Germinal center (tissue), 1 donor: ENCODE measurements around the gene RHOBTB1.
"Not testable (repeated sequence)": the region's sequence is repeated elsewhere in the genome, so short reads cannot be mapped to it uniquely, and the experiment has no call there.

Source experiments
- DNase-seq: peaks from one replicate; pipeline ENCODE4 v3.0.0; 2012; ENCODE audit warnings: mixed read lengths, low spot score

The RHOBTB1 gene

DNA sequence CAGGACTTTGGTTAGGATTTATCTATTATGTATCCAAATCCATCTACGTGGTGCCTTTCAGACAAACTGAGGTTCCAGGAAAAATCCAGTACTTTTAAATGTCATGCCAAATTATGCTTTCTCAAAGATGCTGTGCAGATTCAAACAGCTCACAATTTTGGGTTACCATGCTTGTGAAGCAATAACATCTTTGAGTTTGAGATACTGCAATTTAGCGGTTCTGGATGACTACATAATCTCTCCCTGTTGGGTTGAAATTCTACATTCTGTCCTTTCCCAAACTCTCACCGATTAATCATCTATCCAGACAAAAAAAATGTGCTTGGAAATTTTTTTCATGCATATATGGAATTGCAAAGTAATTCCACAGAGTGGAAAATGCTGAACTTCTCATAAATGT lies 3.5 kb downstream of the RHOBTB1 start:
- no peak for DNase-seq

DNA sequence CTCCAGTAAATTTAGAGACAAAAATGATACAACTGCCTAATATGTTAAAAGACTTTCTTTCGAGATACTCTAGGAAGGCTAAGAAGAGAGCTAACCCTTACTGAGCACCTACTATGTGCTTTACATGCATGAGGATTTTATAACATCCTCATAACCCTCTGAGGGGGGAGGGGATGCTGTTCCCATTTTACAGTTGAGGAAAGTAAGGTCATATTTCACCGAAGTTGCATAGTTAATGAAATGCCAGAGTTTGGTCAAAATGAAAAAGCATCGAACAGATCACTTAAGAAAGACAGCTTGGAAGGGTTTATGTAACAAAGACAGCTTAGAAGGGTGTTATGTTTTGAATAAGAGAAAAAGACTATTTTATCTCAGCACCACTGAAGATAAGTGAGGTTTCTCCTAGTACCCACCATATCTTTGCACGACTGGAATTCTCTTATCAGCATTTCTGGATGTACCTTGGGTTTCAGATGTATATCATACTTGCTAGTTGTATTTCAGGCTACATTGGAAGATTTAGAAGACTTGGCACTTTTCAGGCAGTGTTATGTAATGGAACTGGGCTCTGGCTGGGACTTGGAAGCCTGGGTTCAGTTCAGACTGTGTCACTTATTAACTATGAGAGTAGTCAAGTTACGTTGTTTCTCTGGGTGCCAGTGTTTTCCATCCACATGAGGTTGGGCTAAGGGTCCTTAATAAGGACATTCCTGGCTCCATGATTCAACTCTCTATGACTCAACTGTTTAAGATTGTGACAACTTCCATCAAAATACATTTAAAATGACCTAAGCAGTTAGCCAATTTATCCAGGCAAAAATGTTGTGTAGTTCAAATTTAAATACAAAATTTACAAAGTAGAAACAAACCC lies 6.0 kb downstream of the RHOBTB1 start:
- DNase-seq: no peak

DNA sequence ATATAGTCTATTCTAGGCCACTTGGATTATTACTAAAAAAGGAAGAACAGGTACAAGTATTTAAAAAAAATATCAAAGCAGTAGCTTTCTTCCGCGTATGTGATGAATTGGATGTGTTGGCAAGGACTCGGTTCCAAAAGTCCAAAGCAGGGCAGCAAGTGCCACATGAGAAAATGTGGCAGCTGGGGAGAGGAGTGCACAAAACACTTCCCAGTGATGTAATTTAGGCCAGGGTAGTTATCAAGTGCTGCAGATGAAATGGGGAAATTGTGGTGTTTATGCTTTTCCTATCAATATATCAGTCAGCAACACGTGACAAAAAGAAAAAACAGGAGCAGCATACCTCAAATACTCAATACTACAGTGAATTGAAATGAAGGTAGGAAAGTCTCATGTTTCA lies 7.0 kb downstream of the RHOBTB1 start:
- DNase-seq: no peak

DNA sequence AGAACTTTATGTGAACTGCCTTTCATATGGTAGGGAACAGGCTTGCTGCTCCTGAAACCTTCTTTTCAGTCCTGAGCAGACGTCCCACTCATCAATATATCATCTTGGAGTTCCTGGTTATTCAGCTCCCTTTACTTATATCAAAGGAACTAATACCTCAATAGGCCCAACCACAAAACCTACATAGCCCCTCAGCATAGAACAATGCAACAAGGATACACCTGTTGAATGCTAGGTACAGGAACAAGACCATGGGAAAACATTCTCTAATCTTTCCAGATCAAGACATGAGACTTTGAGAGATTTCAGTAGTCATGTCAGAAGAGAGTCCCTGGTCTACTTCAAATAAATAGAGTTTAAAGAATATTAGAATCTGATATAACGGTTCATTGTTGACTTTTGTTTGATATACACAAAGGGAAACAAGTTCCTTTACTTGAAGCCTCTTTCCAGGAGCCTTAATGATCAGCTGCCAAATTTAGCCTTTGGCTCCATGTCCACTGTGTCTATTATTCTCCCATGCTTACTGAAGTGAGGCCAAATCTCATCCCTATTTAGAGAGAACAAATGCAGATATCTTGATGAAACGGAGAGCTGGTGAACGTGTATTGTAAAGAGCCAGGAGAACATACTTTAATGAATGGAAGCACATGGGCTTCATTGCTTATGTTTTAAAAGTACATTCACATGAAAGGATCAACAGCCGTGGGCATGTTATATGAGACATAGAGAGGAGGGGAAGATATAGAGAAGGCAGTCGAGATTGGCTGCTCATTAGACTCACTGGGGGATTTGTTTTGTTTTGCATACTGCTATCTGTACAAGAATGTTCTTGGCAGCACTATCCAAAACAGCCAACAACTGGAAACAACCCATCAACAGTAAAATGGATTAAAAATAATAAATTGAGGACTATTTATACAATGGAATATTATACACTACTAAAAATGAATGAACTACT lies 9.5 kb downstream of the RHOBTB1 start:
- DNase-seq: no peak

DNA sequence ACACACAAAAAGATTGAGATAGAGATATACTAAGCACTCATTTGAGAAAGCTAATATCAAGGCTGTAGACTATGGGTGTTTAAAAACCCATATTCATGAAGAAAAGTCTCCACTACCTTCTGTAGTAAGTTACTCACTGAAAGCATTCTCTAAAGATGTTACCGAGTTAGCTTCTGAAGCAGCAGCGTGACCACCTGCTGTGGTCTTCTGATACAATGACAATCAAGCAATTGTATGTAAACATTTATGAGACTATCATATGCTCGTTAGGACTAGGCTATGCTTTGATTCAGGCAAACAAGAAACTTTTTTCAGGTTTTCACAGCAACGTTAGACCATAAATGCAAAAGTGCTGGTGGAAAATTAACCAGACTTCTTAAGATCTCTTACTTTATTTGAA lies 11.2 kb downstream of the RHOBTB1 start:
- no peak for DNase-seq

DNA sequence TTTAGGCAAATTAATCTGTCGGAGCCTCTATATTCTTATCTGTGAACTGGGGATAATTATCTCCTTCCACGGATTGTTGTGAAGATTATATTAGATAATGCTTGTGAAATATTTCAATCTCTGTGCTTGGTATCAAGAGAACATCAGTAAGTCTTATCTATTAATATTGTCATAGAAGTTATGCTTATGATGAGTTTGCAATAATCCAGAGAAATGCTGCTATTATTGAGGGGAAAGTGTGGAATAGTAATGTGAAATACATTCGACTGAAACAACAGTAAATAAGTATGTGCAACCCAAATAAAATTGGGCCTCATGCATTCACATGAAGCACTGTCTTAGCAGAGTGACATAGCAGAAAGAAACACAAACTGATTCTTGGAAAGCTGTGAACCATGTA lies 13.7 kb downstream of the RHOBTB1 start:
- DNase-seq: no peak

DNA sequence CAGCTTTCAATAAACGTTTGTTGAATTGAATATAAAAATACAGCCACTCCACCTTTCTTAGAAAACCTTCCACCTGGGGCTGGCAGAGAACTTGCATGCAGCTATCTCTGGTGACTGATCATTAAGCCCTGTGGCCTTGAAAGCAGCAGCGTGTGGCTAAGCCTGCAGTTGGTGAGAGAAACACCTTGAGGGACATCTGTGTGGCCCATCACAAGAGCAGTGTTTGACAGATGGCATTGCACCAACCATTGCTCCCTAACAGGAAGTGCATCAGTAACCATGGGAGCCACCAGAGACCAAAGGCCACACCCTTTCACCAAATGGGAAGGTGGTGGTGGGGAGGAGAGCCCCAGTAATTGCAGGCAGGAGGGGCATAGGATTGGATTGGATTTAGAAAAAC lies 22.4 kb downstream of the RHOBTB1 start:
- DNase-seq: no peak

DNA sequence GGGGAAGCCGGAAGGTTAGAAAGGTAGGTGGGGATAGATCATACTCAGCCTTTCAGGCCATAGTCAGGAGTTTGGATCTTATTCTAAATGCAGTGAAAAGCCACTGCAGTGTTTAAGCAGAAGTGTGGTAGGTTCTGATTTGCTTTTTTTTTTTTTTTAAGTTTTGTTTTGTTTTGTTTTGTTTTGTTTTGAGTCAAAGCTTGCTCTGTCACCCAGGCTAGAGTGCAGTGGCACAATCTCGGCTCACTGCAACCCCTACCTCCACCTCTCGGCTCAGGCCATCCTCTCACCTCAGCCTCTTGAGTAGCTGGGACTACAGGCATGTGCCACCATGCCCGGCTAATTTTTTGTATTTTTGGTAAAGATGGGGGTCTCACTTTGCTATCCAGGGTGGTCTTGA lies 23.5 kb downstream of the RHOBTB1 start:
- DNase-seq: no peak

DNA sequence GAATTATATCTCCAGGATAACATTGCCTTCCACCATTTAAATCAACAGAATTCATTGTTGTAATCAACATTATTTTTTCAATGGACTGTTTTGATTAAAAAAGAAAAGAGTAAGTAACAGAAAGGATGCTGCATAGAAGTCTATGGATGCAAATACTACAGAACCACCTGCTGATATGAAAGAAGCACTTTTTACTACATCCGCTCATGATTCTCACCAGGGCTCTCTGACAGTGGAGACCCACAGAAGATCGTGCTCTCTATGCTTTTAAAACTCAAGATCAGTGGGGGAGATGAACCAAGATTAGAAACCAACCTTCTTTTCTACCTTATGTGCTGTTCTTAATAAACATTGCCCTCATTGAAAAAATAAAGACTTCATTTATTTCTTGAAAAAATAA lies 24.4 kb downstream of the RHOBTB1 start:
- DNase-seq: no peak

DNA sequence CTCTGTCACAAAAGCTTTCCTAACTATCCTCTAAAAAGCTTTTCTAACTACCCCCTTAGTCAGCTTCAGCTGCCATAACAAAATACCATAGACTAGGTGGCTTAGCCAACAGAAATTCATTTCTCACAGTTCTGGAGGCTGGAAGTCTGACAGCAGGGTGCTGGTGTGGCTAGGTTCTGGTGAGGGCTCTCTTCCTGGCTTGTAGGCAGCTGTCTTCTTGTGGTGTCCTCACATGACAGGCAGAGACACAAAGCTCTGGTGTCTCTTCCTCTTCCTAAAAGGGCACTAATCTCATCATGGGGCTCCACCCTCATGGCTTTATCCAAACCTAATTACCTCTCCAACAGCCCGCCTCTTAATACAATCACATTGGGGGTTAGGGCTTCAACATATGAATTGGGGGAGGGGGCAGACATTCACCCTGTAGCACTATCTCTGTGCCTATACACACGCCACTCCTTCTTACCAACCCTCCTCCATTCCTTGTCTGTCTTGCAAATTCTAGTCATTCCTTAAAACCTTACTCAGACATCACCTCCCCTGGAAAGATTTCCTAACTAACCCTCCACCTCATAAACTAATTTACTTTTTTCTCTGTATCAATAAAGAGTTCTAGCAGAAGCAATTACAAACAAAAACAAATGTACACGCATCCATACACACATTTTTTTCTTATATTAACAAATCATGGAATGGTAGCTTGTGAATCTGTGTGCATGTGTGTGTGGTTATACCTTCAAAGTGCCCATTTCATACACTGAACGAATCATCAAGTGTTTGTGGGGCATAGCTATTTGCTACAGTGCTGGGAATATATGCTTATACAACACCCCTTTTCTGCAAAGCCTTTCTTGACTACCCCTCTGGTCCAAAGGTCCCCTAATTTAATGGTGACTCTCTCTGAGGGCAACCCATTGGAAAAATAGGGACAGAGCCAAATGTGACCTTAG lies 26.4 kb downstream of the RHOBTB1 start:
- DNase-seq: no peak

DNA sequence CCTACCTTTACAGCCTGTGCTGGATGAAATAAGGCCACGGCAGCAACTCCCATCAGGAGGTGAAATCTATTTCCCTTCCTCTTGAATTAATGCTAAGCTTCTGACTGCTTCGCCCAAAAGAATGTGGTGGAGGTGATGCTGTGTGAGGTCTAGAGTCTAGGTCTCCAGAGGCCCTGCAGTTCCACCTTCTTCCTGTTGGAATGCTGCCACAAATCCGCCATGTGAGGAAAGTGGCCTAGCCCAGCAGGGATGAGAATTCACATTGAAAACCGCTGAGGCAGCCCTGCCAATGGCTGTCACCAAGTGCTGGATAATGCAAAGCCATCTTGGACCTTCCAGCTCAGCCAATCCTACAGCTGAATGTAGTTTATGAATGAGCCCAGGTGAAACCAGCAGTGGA lies 28.0 kb downstream of the RHOBTB1 start:
- DNase-seq: no peak

DNA sequence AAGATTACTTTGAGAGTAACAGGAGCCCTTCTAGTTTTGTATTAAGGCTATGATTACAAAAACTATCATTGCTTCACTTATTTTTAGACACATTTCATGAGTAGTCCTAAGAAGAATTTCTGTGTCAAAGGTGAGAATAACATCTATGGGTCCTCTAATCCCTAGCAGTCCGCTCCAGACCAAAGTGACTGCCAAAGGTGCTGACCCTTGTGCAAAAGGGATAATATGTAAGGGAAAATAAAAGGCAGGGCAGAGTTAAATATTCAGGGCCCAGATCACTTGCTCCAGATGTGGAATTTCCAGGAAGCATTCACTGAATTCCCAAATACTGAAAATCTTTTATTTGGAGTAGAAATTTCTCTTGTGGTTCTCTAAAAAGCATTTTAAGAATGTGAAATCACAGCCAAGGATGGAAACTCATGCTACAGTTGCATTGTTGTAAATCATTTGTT lies 29.3 kb downstream of the RHOBTB1 start:
- no peak for DNase-seq

DNA sequence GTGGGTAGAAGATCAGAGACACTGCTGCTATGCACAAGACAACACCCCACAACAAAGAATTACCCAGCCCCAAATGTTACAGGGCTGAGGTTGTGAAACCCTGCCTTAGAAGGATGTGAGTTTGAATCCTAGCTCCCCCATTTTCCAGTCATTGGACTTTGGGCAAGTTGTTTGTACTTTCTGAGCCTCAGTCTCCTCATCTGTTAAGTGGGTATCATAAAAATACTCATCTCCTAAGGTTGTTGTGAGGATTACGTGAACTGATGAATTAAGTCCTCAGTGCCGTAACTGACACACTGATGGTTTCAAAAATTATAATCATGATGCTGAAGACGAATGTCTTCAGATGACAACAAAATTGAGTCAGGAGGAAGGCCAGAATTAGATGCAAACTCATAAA lies 30.3 kb downstream of the RHOBTB1 start:
- no peak for DNase-seq

DNA sequence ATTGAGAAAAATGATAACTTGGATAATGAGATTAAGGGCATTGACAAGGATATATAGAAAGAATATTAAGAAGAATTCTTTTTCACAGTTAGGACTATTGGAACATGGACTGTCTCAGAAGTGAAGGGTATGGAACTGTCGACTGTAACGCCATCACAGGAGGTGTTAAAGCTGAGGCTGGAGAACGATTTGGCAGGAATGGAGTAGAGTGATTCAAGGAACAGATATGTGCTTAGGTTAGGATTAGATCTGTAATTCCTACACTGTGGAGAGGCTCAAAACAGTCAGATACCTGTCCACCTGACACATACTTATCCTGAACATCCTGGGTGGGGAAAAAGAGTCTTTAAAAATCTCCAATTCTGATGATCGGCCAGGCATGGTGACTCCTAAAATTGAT lies 30.9 kb downstream of the RHOBTB1 start:
- DNase-seq: no peak

DNA sequence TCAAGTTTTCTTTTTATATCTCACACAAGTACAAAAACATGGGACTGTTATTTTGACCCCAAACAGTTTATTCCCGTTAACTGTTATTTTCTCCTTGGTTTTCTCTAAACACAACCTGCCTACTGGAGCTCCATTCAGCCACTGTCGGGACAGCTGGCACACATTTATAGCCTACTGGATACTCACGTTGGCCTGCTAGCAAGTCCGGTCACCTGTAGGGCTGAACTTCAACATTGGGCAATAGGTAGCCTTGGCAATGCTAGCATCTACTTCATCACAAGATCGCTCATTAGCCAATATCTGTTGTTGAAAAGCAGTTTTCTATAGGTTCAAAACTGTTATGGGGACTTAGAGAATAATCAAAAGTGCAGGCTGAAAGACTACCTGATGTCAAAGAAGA lies 32.3 kb downstream of the RHOBTB1 start:
- no peak for DNase-seq

DNA sequence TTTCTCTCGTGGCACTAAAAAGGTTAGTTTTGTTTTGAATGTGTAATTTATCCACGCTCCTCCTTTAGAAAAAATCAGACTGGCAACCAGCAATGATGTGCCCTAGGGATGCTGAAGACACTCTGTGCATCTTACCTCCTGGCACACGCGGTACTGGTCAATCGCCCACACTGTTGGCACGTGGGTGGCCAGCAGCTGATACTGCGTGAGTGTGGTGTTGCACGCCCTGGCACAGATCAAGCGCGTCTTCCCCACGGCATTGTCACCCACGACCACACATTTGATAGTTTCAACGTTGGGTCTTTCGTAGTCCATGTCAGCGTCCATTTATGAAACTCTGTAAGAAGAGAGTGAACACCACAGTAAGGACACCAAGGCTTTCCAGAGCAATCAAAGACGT lies 32.8 kb downstream of the RHOBTB1 start:
- DNase-seq: no peak

DNA sequence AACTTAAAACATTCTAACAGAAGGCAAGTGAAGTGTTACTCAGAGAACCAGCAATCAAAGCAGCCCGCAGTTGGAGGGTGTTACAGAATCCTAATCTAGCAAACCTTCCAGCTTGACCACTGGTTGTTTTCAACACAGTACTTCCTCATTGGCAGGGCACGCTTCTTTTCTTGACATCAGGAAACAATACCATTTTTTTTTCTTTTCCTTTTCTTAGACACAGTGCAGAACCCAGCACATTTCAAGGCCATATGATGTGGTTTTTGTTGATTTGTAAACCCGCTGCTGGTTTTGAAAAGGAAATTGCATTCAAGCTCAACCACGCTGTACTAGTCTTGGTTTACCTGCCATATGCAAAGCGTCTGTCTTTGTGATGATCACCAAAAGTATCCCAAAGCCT lies 33.4 kb downstream of the RHOBTB1 start:
- DNase-seq: no peak

DNA sequence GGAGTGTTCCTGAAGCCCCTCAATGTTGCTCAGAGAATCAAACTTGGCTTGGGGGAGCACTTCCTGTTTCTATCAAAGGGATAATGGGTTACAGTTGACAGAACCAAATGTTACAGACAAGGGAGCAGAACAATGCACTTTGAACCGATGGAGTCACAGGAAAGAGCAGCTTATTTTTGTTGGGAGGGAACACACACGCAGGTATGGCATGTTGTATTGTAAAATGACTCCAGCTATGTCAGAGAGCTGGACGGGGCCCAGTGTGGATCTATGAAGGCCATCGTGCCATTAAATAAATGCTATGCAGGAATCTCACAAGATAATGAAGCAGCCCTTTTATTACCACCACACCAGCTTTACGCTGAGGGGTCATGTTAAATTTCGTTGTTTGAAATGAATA lies 35.1 kb downstream of the RHOBTB1 start:
- no peak for DNase-seq

DNA sequence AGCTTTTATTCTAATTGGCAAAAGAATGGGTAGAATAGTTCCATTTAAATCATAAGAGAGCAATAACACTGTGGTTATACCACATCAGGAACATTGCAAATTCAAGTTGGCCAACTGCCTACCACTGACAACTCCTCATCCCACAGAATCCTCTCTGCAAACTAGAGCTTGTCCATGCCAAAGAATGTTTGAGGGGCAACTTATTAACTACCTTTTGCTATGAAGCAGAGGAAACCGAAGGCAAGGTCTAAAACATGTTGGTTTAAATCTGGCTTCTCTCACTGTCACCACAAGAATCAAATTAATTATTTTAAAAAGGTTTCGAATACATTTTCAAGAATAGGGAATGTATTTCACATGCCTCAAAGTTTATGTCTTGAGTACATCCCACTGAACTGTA lies 36.0 kb downstream of the RHOBTB1 start:
- DNase-seq: no peak

DNA sequence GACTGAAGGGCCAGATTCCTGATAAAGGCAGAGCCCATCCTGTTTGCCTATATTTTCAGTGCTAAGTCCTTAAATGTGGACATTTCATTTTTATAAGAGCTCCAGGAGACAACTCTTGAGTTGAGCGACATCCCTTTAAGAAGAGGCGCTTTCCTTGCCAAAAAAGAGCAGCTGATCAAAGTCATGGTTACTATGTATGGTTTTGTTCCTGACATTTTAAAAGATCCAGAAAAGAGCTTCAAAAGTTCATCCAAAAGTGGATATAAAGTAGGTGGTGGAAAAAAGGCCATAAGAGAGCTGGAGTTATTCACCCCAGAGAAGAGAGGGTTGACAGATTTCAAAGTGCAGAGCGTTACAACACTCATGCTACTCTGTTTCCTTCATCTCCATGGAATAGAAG lies 36.7 kb downstream of the RHOBTB1 start:
- no peak for DNase-seq

DNA sequence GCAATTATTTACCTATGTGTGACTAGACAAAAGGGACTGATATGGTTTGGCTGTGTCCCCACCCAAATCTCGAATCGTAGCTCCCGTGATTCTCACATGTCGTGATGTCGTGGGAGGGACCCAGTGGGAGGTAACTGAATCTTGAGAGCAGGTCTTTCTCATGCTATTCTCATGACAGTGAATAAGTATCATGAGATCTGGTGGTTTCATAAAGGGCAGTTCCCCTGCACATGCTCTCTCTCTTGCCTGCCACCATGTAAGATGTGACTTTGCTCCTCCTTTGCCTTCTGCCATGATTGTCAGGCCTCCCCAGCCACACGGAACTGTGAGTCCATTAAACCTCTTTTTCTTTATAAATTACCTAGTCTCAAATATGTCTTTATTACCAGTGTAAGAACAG lies 37.2 kb downstream of the RHOBTB1 start:
- DNase-seq: not testable (repeated sequence)

DNA sequence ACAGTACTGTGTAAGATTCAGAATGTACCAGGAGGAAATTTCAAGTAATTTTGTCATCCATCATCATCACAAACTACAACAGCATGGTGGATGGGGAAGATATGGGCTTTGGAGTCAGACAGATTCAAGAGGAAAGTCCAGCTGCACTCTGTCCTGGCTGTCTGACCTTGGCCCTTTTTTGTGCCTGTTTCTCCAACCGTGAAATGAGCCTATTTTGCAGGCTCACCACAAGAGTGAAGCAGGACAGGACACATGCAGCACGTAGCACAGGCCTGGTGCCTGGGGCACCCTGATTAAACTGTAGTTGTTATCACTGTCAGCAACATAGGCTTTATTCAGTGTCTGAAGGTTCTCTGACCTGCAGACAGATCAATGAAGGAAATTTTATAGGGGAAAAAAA lies 37.6 kb downstream of the RHOBTB1 start:
- DNase-seq: no peak
